Stomach (tissue), 4 donors: ENCODE data around the gene CST7.

Source experiments
- POLR2A ChIP-seq, 4 donors: fragments of 450-650 bp; IDR thresholded peaks; one replicate each; pipeline ENCODE4 v1.6.1; 2016; ENCODE audit warnings: antibody characterized with exemption in 4 of 4, control low read depth in 2 of 4, mild to moderate bottlenecking in 1 of 4, moderate library complexity in 1 of 4
- POLR2AphosphoS5 ChIP-seq, 3 donors: sonication (generic); formaldehyde crosslinking; IDR thresholded peaks; one replicate each; pipeline ENCODE4 v1.6.1; 2016; ENCODE audit warnings: antibody characterized with exemption in 3 of 3
- TF ChIP-seq, protein P1 (sequence below), 7 experiments: fragments of 450-650 bp in 4 of 7; fragments of 200-600 bp in 3 of 7; sonication (generic) in 3 of 7; IDR thresholded peaks; one replicate each; pipeline ENCODE4 v1.5.1; 2016 to 2019; ENCODE audit warnings: antibody characterized with exemption in 7 of 7, control low read depth in 2 of 7, mild to moderate bottlenecking in 1 of 7

DNA sequence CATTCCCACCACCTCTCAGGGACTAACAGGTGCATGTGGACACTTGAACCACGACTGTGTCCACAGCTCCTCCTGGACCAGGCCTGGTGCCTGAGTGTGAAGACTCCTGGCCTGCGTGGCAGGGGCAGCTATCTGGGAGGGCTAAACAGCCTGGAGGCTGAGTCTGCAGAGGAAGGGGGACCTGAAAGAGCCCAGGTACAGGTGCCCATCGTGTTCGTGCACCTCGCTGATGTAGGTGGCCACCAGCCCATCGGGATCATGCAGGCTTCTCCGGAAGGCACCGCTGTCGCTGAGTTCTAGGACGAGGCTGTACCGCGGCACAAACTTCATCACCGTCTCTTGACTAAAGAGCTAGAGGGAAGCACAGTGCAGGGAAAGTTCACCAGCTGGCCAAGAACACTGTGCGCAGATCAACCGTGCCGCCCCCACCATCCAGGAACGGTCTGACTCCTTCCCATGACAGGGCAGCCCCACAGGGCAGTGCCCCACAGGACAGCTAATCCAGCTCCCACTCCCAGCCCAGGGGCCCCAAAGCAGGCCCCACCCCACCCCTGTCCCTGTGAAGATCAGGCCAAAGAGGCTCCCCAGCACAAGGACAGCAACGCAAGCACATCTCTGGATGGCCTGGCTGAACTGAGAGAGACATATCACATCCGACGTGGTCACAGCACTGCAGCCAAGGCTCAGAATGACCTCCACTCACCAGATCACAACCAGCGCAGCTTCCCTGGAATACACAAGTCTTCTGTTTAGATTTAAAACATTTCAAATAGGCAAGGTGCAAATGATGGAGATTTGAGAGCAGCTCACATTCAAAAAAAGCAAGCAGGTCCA, 14.8 kb downstream of the CST7 start:
- TF ChIP-seq, protein P1, sequence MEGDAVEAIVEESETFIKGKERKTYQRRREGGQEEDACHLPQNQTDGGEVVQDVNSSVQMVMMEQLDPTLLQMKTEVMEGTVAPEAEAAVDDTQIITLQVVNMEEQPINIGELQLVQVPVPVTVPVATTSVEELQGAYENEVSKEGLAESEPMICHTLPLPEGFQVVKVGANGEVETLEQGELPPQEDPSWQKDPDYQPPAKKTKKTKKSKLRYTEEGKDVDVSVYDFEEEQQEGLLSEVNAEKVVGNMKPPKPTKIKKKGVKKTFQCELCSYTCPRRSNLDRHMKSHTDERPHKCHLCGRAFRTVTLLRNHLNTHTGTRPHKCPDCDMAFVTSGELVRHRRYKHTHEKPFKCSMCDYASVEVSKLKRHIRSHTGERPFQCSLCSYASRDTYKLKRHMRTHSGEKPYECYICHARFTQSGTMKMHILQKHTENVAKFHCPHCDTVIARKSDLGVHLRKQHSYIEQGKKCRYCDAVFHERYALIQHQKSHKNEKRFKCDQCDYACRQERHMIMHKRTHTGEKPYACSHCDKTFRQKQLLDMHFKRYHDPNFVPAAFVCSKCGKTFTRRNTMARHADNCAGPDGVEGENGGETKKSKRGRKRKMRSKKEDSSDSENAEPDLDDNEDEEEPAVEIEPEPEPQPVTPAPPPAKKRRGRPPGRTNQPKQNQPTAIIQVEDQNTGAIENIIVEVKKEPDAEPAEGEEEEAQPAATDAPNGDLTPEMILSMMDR (IDR thresholded peaks at IDR 0.05), result no peak
- no peak for TF ChIP-seq POLR2AphosphoS5 (IDR thresholded peaks at IDR 0.05)
- TF ChIP-seq POLR2A (IDR thresholded peaks at IDR 0.05), result no peak
